Brain microvascular endothelial cell (primary cell): ENCODE results near the gene ARHGEF12.

ENCODE experiments used
- DNase-seq: peaks from one replicate; pipeline ENCODE4 v3.0.0-alpha.2; 2020
- H3K27ac ChIP-seq: fragments of 250-450 bp; sonication (Bioruptor Pico); 2 replicates; pipeline ENCODE4 v1.5.1; 2020; ENCODE audit warnings: mild to moderate bottlenecking, moderate library complexity
- H3K27me3 ChIP-seq: fragments of 250-450 bp; sonication (Bioruptor Pico); replicated peaks from 2 replicates; pipeline ENCODE4 v1.5.1; 2020; ENCODE audit warnings: mild to moderate bottlenecking
- H3K36me3 ChIP-seq: fragments of 250-450 bp; sonication (Bioruptor Pico); replicated peaks from 2 replicates; pipeline ENCODE4 v1.5.1; 2020; ENCODE audit warnings: mild to moderate bottlenecking
- H3K4me3 ChIP-seq: 2 replicates; pipeline ENCODE4 v1.5.1; 2011; ENCODE audit warnings: low read depth, mild to moderate bottlenecking, control low read depth, low read length, moderate library complexity
- in situ Hi-C: cut with HindIII; loops from 2 replicates; pipeline ENCODE4 v1.10.0; 2017; ENCODE audit warnings: low sequenced_read_pairs, low pct_ligation_motif_present
- TF ChIP-seq, protein P1 (sequence below): IDR thresholded peaks from 2 replicates; pipeline ENCODE4 v1.5.1; 2011; ENCODE audit warnings: low read depth, mild to moderate bottlenecking, moderate library complexity, low read length, control low read depth, inconsistent platforms; ENCODE audit errors: missing control alignments

The ARHGEF12 gene

DNA sequence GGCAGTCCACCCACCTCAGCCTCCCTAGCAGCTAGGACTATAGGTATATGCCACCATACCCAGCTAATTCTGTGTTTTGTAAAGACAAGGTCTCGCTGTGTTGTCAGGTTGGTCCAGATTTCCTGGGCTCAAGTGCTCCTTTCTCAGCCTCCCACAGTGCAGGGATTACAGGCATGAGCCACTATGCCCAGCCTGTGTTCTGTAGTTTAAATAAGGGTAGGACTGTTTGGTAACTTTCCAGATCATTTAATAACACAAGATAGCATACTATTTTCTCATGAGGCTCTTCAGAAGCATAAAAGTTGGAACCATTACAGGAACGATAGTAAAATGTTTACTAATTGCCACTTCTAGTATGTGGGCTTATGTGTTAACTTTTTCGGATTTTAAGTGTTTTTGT is 137.3 kb downstream of the ARHGEF12 start:
- Histone ChIP-seq H3K27ac (no peak overlapping the region), H3K36me3 (peaks cover 34% of the 10 kb centered on the region), H3K27me3 (no peaks in the 10 kb centered on the region), H3K4me3 (no peak overlapping the region)
- TF ChIP-seq, protein P1, sequence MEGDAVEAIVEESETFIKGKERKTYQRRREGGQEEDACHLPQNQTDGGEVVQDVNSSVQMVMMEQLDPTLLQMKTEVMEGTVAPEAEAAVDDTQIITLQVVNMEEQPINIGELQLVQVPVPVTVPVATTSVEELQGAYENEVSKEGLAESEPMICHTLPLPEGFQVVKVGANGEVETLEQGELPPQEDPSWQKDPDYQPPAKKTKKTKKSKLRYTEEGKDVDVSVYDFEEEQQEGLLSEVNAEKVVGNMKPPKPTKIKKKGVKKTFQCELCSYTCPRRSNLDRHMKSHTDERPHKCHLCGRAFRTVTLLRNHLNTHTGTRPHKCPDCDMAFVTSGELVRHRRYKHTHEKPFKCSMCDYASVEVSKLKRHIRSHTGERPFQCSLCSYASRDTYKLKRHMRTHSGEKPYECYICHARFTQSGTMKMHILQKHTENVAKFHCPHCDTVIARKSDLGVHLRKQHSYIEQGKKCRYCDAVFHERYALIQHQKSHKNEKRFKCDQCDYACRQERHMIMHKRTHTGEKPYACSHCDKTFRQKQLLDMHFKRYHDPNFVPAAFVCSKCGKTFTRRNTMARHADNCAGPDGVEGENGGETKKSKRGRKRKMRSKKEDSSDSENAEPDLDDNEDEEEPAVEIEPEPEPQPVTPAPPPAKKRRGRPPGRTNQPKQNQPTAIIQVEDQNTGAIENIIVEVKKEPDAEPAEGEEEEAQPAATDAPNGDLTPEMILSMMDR: no peak
- DNase-seq: no peak
- in situ Hi-C loops: no loop called here

DNA sequence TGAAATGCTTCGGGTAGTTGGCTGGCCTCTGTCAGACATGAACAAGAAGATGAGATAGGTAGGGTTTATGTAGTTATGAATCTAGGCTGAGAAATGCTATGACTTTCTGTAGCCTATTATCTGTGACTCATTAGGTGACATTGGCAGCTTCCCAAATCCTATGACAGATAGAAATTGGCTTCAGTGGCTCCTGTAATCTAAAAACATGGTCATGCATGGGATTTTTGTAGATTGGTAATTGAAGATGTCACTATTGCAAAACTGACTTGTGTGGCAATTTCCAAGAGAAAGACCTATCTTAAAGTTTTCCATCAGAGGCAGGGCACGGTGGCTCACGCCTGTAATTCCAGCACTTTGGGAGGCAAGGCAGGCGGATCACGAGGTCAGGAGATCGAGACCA is 145.9 kb downstream of the ARHGEF12 start:
- peak; percentile 22 for DNase-seq
- TF ChIP-seq, protein P1: no peak
- Histone ChIP-seq H3K36me3 (peaks cover 50% of the 10 kb centered on the region), H3K27ac (no peak overlapping the region), H3K4me3 (no peak overlapping the region), H3K27me3 (no peaks in the 10 kb centered on the region)
- in situ Hi-C loops: no loop called here

DNA sequence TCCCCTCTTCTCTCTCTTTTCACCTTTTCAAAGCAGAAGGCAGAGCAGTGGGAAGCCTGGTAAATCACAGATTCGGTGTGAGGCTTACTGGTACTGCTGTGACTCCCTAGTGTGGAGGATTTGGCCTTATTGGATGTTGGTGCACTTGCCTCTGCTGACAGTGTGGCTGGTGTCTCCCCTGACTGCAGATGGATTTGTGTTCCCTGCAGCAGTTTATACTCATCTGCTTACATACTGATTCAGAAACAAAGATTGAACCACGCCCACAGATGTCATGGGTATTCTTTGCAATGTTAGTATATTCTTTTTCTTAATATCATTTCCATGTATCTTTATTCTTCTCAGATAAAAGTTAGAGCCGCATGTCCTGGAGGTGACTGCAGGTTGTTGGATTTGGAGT is 148.5 kb downstream of the ARHGEF12 start:
- Histone ChIP-seq H3K27me3 (no peaks in the 10 kb centered on the region), H3K4me3 (no peak overlapping the region), H3K36me3 (peaks cover 46% of the 10 kb centered on the region), H3K27ac (no peak overlapping the region)
- in situ Hi-C loops: no loop called here
- no peak for DNase-seq
- TF ChIP-seq, protein P1: no peak

DNA sequence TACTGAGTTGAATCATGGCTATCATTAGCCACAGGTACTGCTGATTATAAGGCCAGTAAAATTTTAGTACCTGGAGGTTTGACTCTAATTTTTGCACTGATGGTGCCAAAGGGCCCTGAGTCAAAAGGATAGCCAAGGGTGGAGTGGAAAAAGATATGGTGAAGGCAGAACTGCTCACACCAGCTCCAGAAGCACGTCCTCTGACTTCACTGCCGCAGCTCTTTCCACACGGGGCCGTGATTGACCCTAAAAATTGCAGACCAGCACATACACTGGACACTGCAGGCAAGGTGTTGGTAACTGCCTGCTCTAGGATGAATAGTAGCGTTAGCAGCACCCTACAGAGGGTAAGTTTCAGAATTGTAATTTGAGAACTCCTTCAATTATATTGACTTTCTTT is 149.9 kb downstream of the ARHGEF12 start:
- no peaks in the 10 kb centered on the region for H3K27me3 ChIP-seq
- in situ Hi-C loops: no loop called here

DNA sequence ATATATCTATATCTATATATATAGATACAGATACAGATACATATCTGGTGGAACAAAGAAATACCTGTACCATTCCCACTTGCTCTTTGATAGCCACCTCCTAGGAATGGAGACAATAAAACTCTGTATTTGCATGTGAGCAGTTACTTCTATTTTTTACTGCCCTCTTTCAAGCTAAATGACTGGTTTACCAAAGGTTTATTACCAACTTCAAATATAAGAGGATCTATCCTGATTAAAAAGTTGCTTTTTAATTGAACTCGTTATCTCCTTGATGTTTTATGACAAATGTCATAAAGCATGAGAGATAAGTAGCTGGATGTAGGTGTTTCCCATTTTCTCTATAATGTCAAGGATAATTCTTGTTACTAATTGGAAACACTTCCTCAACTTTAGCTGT is 153.6 kb downstream of the ARHGEF12 start:
- Histone ChIP-seq H3K27ac (no peak overlapping the region), H3K4me3 (no peak overlapping the region), H3K36me3 (peaks cover 22% of the 10 kb centered on the region), H3K27me3 (no peaks in the 10 kb centered on the region)
- in situ Hi-C loops: no loop called here
- DNase-seq: no peak
- TF ChIP-seq, protein P1: no peak

More for the DNA sequence above, 149.9 kb downstream of the ARHGEF12 start:
- Histone ChIP-seq H3K27ac (no peak overlapping the region), H3K4me3 (no peak overlapping the region), H3K36me3 (peaks cover 35% of the 10 kb centered on the region)
- TF ChIP-seq, protein P1: no peak
- DNase-seq: no peak

DNA sequence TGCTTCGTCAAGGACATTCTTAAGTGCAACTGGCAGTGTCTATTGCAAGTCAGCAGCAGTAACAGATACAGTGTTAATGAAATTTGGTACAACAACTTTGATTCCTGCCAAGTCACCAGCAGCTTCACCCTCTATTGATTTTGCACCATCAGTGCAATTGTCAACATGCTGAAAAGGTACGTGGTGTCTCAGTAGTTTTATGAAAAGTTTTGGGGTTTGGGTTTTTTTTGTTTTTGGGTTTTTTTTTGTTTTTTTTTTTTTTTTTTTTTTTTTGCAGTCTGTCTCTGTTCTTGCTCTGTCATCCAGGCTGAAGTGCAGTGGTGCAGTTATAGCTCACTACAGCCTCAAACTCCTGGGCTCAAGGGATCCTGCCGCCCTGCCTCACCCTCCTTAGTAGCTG is 156.3 kb downstream of the ARHGEF12 start:
- H3K27me3 ChIP-seq: no peaks in the 10 kb centered on the region
- DNase-seq: no peak
- in situ Hi-C loops: no loop called here
- H3K4me3 ChIP-seq: no peak overlapping the region
- peaks cover 5% of the 10 kb centered on the region for H3K36me3 ChIP-seq
- H3K27ac ChIP-seq: no peak overlapping the region
- TF ChIP-seq, protein P1: no peak
